Ectodermal cell (in vitro differentiated cells): ENCODE measurements around the gene MUC5B.

ENCODE experiments used
- H3K27ac ChIP-seq: 2 replicates; pipeline ENCODE4 v1.7.0; 2013; ENCODE audit warnings: mild to moderate bottlenecking, low read depth, low read length; ENCODE audit not compliant: insufficient read depth, poor library complexity, severe bottlenecking
- H3K27me3 ChIP-seq: 2 replicates; pipeline ENCODE4 v1.7.0; 2013; ENCODE audit warnings: mild to moderate bottlenecking, low read length; ENCODE audit not compliant: insufficient read depth, control insufficient read depth, poor library complexity, severe bottlenecking
- H3K36me3 ChIP-seq: one replicate; pipeline ENCODE4 v1.7.0; 2013; ENCODE audit warnings: low read length; ENCODE audit not compliant: control insufficient read depth, insufficient read depth
- H3K4me1 ChIP-seq: one replicate; pipeline ENCODE4 v1.7.0; 2013; ENCODE audit warnings: low read length; ENCODE audit not compliant: control insufficient read depth, insufficient read depth
- H3K4me3 ChIP-seq: 2 replicates; pipeline ENCODE4 v1.7.0; 2013; ENCODE audit warnings: low read depth, low read length, control low read depth; ENCODE audit not compliant: insufficient read depth
- H3K9me3 ChIP-seq: 2 replicates; pipeline ENCODE4 v1.7.0; 2013; ENCODE audit warnings: mild to moderate bottlenecking, low read length, moderate library complexity; ENCODE audit not compliant: control insufficient read depth
- WGBS, 2 experiments: methylation state at CpG; one replicate each; pipeline ENCODE4 v1.1.7; 2013; ENCODE audit warnings: missing lambda C conversion rate in 2 of 2; 5-methylcytosine and 5-hydroxymethylcytosine counted together

The MUC5B gene

DNA sequence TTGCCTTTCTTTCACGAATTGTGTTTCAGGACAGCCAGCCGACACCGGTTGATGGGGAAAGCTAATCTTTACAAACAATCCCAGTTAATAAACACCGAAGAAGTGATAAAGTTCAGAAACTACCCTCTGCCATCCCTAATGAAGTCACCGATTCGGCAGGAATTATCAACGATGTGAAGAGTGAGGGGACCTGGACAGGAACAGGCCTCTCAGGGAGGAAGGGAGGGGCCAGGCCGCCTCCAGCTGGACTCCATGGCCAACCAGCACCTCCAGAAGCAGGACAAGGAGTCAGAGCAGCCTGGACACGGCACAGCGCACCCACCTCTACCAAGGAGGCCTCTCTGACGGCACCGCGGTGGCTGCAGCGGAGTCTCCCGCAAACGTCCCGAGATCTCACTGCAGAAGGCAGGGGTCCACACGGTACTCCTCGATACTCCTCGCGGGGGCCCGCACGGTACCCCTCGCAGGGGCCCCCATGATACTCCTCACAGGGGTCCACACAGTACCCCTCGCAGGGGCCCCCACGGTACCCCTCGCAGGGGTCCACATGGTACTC lies 82.7 kb downstream of the MUC5B start:
- H3K4me3 ChIP-seq: no peak overlapping the region
- H3K9me3 ChIP-seq: no peaks in the 10 kb centered on the region
- no peaks in the 10 kb centered on the region for H3K27me3 ChIP-seq
- 95 to 97% methylated on average over 27 of the region's 27 CpGs for WGBS, 2 experiments
- H3K27ac ChIP-seq: no peak overlapping the region
- H3K4me1 ChIP-seq: peaks cover 9% of the 10 kb centered on the region
- no peaks in the 10 kb centered on the region for H3K36me3 ChIP-seq

DNA sequence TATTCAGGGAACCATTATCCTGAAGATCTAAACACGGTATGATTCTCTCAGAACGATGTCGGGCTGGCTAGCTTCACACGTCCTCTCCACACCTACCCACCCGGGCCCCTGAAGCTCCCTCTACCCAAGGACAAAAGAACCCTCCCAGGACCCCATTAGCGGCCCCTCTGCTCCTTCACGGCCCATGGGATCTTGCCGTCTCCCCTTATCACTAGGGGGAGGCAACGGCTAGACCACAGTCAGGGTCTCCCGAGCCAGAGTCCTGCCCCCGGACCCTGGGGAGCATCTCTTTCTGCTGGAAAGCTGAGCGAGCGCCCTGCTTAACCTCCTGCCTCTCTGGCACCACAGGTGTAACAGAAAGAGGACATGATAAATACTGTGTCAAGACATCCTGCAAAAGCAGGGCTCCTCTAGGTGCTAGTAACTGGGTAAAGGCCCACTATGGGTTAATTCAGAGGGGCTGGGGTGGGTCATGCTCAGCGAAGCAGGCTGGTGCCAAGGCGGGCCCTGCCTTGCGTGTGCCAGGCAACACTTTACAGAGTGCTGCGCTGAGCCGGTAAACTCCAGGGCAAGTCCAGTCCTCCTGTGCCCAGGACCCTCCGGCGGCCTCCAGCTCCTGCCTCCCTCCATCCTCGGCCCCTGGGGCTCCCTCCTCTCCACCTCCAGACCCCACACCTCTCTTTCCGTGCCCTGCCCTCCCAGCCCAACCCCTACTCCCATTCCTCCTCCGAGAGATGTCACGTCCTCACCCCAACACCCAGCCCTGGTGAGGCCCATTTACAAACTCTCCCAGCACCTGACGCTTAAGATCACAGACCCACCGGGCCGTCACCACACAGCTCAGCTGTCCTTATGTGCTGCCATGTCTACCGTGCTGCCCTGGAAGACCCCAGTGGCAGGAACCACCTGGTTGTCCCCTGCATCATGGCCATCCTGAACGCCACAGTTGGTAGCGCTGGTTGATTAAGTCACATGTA lies 83.6 kb downstream of the MUC5B start:
- Histone ChIP-seq H3K9me3 (no peaks in the 10 kb centered on the region), H3K36me3 (no peaks in the 10 kb centered on the region), H3K27me3 (no peaks in the 10 kb centered on the region), H3K4me1 (peaks cover 9% of the 10 kb centered on the region), H3K27ac (no peak overlapping the region), H3K4me3 (no peak overlapping the region)
- 93 to 94% methylated on average over 30 of the region's 30 CpGs for WGBS, 2 experiments

DNA sequence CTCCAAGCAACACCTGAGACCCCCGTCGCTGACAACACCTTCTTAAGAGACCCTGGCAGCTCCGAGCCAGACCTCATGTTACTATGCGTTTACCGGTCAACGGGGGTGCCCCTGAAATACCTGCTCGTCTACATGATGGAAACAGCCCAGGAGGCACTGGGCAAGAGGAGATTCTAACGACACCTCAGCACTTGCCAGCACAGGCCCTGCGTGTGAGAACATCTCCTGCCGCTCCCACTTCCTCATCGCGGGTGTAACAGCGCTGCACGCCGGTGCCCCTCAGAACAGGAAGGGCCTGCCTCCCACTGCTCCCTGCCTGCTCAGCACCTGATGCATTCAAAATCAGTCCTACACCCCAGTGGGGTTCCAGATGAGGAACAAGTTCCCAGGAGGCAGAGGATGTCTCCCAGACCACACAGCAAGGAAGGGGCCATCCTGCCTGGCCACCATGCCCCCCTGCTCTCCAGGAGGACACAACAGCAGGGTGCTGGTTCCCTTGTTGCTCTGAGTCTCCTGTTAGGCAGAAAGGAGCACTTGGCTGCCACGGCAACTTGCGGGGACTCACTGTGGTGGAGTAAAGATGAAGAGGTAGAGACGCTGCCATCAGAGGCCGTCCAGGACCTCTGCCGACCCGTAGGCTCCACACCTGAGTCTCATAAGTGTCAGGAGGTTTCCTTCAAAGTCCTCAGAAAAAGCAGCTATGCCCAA lies 84.5 kb downstream of the MUC5B start:
- Histone ChIP-seq H3K27ac (no peak overlapping the region), H3K27me3 (no peaks in the 10 kb centered on the region), H3K4me3 (no peak overlapping the region), H3K36me3 (no peaks in the 10 kb centered on the region), H3K4me1 (peaks cover 9% of the 10 kb centered on the region), H3K9me3 (peaks cover 2% of the 10 kb centered on the region)
- WGBS, 2 experiments: 95 to 97% methylated on average over 21 of the region's 21 CpGs

DNA sequence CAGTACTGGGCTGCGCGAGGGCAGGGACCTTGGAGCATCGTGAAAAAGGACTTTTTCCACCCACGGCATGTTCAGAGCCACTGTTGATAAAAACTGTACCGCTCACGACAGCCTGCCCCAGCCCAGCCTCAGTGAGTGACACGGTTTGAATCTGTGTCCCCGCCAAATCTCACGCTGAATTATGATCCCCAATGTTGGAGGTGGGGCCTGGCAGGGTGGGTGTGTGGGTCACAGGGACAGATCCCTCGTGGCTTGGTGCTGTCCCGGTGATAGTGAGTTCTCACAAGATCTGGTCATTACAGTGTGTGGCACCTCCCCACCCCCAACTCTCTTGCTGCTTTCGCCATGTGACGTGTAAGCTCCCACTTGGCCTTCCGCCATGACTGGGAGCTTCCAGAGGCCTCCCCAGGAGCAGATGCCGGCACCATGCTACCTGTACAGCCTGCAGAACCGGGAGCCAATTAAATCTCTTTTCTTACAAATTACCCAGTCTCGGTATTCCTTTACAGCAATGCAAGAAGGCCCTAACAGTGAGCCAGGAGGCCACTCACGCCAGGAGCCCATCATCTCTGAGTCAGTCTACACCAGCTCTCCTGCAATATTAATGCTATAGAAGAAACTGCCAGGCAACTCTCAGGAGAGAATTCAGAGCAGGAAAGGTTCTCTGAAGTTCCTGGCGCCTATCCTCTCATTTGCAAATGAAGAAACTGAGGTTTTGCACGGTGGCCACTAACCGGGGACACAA lies 85.3 kb downstream of the MUC5B start:
- 85 to 88% methylated on average over 21 of the region's 21 CpGs for WGBS, 2 experiments
- Histone ChIP-seq H3K4me1 (peaks cover 2% of the 10 kb centered on the region), H3K4me3 (peak overlapping the region; percentile 81), H3K27ac (no peak overlapping the region), H3K27me3 (no peaks in the 10 kb centered on the region), H3K36me3 (no peaks in the 10 kb centered on the region), H3K9me3 (peaks cover 5% of the 10 kb centered on the region)

DNA sequence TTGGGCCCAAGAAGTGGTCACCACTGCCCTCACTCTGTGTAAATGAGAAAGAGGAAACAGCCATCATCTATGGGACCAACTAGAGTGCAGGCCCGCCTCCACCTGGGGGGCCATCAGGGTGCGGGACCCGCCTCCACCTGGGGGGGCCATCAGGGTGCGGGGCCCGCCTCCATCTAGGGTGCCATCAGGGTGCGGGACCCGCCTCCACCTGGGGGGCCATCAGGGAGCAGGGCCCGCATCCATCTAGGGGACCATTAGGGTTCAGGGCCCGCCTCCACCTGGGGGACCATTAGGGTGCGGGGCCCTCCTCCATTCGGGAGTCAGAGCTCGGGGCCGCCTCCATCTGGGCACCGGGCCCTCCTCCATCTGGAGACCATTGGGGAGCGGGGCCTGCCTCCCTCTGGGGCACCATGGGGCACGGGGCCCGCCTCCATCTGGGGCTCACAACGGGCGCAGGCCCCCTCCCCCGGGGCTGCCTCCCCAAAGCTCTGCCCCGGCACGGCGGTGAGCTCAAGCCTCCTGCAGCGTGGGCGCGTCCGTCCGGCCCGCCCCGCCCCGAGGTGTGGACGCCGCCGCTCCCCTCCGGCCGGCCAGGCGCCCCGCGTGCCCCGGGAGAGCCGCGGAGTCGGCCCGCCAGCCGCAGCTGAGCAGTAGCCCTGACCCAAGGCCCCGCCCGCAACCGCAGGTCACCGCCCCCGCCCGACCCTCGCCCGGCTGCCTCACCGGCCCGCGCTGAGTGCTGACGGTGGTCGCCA lies 86.1 kb downstream of the MUC5B start:
- 7% methylated on average over 58 of the region's 58 CpGs for WGBS, 2 experiments
- Histone ChIP-seq H3K27me3 (no peaks in the 10 kb centered on the region), H3K4me3 (peak overlapping the region; percentile 81), H3K9me3 (peaks cover 5% of the 10 kb centered on the region), H3K36me3 (no peaks in the 10 kb centered on the region), H3K4me1 (no peaks in the 10 kb centered on the region), H3K27ac (no peak overlapping the region)

DNA sequence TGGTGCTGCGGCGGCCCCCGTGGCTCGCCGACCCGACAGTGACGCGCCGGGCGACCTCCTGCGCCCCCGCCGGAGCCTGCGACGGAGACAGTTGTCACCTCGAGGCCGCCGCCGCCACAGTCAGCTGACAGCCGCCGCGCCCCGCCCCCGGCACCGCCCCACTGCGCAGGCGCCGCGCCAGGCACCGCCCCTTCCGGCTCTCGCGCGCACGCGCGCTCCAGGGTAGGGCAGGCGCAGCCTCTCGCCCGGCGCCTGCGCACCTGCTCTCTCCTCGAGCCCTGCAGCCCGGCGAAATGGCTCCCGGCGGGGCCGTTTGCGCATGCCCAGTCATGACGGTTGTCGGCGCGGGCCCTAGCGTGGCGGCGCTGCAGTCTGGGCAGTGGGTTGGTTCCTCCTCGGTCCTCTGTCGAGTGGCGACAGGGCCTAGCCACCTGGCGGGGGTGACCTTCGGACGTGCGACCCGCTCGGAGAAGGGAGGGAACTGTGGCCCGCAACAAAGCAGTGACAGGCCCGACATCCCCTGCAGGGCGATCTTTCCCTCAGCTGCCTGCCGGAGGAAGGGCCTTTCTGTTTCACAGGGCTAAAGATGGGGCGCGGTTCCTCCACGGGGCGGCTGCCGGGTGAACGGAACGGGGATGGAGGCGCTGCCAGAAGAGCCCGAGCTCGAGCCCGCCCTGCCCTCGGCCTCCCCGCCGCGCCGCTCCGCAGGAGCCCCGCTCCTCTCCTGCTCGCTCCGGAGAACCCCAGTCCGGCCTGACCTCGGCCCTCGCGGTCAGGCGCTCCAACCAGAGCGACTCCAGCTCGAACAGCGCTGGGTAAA lies 86.8 kb downstream of the MUC5B start, which contains the start of gene TOLLIP:
Gene TOLLIP (minus strand): TSS at position 135 of the 820 bp plus-strand sequence. CDS start 134 bp downstream, at position 1.
- 6 to 7% methylated on average over 97 of the region's 97 CpGs for WGBS, 2 experiments
- H3K27ac ChIP-seq: no peak within 1 kb of the TSS
- H3K4me1 ChIP-seq: no peaks in the 10 kb centered on the region
- no peaks in the 10 kb centered on the region for H3K27me3 ChIP-seq
- peaks cover 5% of the 10 kb centered on the region for H3K9me3 ChIP-seq
- H3K36me3 ChIP-seq: no peaks in the 10 kb centered on the region
- H3K4me3 ChIP-seq: peak within 1 kb of the TSS; percentile 81

DNA sequence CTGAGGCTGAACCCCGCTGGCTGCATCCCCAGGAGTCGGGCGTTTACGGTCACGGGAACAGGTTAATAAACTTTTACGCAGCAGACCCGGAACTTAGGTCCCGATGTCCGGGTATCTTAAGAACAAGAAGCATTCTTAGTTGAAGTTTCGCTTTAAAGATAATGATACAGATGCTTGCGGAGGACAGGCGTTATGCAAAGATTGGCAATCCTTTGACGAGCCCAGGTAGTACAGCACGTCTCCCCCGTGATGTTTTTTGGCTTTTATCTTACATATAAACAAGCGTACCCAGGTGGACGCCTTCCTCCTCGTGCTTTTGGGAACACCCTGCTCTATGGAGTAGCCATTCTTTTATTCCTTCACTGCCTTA lies 87.4 kb downstream of the MUC5B start:
- Histone ChIP-seq H3K27me3 (no peaks in the 10 kb centered on the region), H3K27ac (no peak overlapping the region), H3K36me3 (no peaks in the 10 kb centered on the region)

DNA sequence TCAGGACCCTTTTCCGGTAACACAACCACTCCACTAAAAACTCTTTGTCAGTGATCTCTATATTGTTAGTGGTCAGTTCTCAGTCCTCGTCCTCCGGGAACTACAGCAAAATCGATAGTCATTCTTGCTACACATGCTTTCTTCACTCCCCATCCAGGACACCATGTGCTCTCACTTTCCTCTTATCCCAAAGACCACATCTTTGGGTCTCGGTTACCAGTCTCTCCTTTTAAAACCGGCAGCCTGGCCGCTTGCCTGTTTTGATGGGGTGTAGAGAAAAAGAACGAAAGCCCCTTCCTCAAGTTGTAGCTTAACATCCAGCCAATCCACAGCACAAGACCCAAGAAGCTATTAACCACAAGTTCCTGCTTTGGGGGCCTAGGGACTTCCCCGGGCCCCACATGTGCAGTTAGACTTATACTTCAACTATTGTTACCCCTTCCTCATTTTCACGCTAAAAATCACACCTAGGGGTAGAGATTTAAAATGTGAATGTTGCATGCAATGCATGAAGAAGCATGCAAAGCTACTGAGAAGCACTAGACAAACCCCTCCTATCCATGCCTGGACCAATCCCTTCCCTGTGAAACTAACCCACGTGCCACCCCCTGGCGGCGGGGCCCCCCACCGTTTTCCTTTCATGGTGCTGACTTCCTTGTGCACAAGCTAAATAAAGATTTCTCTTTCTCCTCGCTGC lies 88.1 kb downstream of the MUC5B start:
- no peak overlapping the region for H3K4me3 ChIP-seq
- no peaks in the 10 kb centered on the region for H3K4me1 ChIP-seq
- no peaks in the 10 kb centered on the region for H3K27me3 ChIP-seq
- H3K9me3 ChIP-seq: peaks cover 5% of the 10 kb centered on the region
- no peak overlapping the region for H3K27ac ChIP-seq
- 88 to 89% methylated on average over 14 of the region's 15 CpGs for WGBS, 2 experiments
- no peaks in the 10 kb centered on the region for H3K36me3 ChIP-seq

More for the DNA sequence above, 87.4 kb downstream of the MUC5B start:
- peak overlapping the region; percentile 81 for H3K4me3 ChIP-seq
- WGBS, 2 experiments: 91 to 92% methylated on average over 18 of the region's 18 CpGs
- H3K4me1 ChIP-seq: no peaks in the 10 kb centered on the region
- peaks cover 5% of the 10 kb centered on the region for H3K9me3 ChIP-seq
